GM10266 (cell line): ENCODE measurements around the gene CD200R1.

Experiments
- DNase-seq: peaks from one replicate; pipeline ENCODE4 v3.0.0; 2012; ENCODE audit errors: extremely low spot score
- TF ChIP-seq, protein P1 (sequence below): IDR thresholded peaks from 2 replicates; pipeline ENCODE4 v1.5.1; 2012; ENCODE audit warnings: mild to moderate bottlenecking, low read depth; ENCODE audit not compliant: control insufficient read depth, insufficient read depth; ENCODE audit errors: missing control alignments

The CD200R1 gene

DNA sequence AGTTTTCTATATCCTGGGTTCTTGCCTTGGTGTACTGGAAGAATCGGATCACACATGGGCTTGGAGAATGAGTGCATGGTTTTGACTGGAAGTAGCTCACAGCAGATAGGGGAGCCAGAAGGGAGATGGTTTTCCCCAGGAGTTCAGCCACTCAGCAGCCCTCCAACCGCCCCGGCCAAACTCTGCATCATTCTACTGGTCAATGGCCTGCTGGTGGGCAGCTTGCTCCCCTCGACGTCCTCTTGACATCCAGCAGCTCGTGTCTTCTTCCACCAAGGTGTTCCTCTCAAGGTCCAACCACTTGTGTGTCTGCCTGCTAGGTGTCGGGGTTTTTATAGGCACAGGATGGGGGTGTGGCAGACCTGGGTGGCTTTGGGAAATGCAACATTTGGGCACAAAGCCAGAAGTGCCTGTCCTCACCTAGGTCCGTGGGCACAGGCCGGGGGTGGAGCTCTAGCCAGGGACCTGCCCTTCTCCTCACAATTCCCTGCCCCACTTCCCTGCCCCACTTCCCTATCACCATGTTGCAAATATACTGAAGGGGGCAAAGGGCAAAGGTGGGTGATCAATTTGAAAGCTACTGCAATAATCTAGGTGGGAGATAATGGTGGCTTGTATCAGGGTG is 12.9 kb upstream of the CD200R1 start:
- DNase-seq: no peak
- TF ChIP-seq, protein P1, sequence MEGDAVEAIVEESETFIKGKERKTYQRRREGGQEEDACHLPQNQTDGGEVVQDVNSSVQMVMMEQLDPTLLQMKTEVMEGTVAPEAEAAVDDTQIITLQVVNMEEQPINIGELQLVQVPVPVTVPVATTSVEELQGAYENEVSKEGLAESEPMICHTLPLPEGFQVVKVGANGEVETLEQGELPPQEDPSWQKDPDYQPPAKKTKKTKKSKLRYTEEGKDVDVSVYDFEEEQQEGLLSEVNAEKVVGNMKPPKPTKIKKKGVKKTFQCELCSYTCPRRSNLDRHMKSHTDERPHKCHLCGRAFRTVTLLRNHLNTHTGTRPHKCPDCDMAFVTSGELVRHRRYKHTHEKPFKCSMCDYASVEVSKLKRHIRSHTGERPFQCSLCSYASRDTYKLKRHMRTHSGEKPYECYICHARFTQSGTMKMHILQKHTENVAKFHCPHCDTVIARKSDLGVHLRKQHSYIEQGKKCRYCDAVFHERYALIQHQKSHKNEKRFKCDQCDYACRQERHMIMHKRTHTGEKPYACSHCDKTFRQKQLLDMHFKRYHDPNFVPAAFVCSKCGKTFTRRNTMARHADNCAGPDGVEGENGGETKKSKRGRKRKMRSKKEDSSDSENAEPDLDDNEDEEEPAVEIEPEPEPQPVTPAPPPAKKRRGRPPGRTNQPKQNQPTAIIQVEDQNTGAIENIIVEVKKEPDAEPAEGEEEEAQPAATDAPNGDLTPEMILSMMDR: no peak

DNA sequence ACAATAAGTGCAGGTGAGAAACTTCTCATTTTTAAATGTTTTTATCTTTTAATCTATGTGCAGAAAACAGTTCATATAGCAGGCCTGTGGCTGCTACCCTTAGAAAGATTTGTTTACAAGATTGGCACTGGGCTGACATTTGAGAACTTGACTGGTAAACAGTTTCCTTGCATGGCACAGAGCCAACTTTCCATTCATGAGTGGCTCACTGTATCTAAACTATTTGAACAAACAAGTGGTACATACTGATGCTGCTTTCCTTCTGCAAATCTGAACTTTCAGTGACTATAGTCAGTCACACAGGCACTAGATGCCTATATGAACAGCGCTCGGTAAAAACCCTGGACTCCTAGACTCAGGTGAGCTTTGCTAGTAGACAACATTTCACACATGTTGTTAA is 9.6 kb upstream of the CD200R1 start:
- TF ChIP-seq, protein P1: no peak
- no peak for DNase-seq

DNA sequence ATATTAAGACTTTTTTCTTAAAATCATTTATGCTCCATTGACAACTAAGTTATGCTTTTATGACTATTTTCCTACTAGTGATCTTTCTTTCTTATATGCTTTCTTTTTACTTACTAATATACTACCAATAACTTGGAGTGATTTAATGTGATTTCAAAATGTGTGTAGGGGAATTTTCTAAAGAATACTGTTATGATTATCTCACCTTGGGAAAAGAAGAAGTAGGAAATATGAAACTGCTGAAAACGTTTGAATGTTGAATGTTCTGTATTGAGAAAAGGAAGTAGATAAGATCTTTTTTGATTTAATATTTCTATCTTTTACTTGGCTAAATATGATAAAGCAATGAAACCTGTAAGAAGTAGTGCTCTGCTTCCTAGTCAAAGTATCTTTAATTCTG is 7.8 kb upstream of the CD200R1 start:
- no peak for DNase-seq
- TF ChIP-seq, protein P1: no peak

DNA sequence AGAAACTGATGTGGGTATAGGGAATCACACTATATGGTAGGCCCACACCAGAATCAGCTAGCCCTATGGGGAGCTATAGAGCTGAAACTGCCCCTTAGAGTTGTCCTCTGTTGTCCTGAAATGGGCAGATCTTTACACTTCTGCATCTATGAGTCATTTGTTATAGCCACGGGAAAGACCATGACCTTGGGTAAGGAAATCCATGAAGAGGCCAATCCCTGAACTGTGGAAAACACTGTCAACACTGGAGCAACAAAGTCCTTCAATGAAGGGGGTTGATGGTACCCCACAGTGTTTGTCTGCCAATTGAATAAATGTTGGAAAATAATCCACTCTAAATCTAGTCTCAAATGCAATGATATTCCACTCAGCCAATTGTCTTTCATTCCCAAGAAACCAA is 5.2 kb upstream of the CD200R1 start:
- DNase-seq: no peak
- TF ChIP-seq, protein P1: no peak

DNA sequence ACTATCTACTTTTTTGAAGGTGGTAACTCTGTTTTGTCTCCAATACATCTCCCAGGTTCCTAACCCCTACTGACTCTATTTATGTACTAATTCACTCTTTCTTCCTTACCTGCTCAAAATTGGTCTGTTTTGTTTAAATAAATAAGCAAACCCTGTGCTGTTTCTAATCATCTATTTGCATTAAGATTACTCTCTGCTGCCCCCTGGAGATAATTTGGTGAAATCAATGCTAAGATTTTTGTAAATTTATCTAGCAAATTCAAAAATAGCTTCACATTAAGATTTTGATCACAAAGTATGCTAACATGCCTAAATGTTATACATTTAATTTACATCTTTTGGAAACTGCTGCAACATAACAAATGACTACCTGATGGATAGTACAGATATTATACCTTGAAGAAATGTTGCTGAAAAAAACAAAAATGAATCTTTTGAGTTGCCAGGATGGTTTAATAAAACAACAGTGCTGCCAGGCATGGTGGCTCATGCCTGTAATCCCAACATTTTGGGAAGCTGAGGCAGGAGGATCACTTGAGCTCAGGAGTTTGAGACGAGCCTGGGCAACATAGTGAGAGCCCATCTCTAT is 4.4 kb upstream of the CD200R1 start:
- TF ChIP-seq, protein P1: peak; percentile 42
- DNase-seq: no peak

DNA sequence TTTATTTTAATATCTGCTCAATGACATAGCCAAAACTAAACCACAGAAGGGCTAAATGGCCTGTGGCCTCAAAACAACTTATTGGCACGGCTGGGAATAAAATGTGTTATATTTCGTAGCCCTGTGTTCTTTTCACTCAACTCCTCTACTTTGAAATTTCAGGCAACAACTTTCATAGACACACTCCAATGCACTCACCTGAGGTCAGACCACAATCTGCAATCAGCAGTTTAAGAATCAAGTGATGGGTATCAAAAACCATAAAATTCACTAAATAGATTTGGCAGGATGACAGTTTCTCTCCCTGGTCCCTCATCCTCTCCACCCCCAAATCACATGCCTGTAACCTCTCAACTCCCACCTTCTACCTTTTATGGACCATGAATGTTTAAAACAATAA is 2.0 kb upstream of the CD200R1 start:
- DNase-seq: no peak
- TF ChIP-seq, protein P1: no peak

DNA sequence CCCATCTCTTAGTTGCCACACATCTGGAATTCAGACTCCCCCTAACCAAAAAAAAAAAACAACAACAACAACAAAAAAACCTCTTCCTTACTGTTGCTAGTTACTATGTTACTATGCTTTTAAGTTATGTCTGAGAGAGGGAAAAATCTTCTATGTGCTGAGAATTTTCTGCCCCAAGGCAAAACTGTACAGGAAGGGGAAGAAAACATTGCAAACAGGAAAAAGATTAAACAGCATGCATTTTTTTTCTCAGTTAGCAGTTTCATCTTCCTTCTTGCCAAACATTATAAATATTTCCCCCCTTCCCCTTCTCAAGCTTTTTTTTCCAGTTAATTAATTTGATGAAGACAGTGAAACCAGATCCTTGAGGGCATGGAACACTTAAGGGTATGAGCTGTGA is 1.1 kb upstream of the CD200R1 start:
- DNase-seq: no peak
- TF ChIP-seq, protein P1: no peak
